MM.1S (cell line): ENCODE measurements around the gene PIK3C2G.

ENCODE experiments used
- CTCF ChIP-seq: fragments of 300-600 bp; sonication (generic); IDR thresholded peaks from 2 replicates; pipeline ENCODE4 v1.5.1; 2016; ENCODE audit warnings: antibody characterized with exemption, low read length, mixed read lengths
- EZH2phosphoT487 ChIP-seq: fragments of 300-600 bp; sonication (generic); IDR thresholded peaks from 2 replicates; pipeline ENCODE4 v1.6.1; 2018; ENCODE audit warnings: antibody characterized with exemption, low read length

DNA sequence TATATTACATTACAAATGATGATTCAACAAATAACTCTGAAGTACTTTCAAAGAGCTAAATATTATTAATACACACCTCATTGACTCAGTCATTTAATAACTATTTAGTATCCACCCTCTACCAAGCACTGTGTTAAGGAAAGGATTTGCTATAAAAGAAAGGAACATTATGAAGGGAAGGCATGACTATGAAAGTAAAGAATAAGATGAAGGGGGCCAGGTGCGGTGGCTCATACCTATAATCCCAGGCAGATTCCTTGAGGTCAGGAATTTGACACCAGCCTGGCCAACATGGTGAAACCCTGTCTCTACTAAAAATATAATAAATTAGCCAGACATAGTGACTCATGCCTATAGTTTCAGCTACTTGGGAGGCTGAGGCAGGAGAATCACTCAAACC lies 368.6 kb downstream of the PIK3C2G start:
- no peak for TF ChIP-seq CTCF
- TF ChIP-seq EZH2phosphoT487 = no peak
